Gastroesophageal sphincter (tissue), 3 donors: ENCODE measurements around the gene LENG1.

Source experiments
- EP300 ChIP-seq: sonication (generic); formaldehyde crosslinking; IDR thresholded peaks from one replicate; pipeline ENCODE4 v1.6.1; 2017; ENCODE audit warnings: antibody characterized with exemption, mild to moderate bottlenecking
- POLR2A ChIP-seq, 2 donors: fragments of 450-650 bp; IDR thresholded peaks; one replicate each; pipeline ENCODE4 v1.6.1; 2017; ENCODE audit warnings: antibody characterized with exemption in 2 of 2, mild to moderate bottlenecking in 2 of 2, moderate library complexity in 1 of 2
- TF ChIP-seq, protein P1 (sequence below), 4 experiments: fragments of 200-600 bp in 2 of 4; fragments of 450-650 bp in 2 of 4; sonication (generic) in 1 of 4; IDR thresholded peaks; one replicate each; pipeline ENCODE4 v1.5.1; 2017 to 2019; ENCODE audit warnings: antibody characterized with exemption in 4 of 4, mild to moderate bottlenecking in 2 of 4, moderate library complexity in 2 of 4

DNA sequence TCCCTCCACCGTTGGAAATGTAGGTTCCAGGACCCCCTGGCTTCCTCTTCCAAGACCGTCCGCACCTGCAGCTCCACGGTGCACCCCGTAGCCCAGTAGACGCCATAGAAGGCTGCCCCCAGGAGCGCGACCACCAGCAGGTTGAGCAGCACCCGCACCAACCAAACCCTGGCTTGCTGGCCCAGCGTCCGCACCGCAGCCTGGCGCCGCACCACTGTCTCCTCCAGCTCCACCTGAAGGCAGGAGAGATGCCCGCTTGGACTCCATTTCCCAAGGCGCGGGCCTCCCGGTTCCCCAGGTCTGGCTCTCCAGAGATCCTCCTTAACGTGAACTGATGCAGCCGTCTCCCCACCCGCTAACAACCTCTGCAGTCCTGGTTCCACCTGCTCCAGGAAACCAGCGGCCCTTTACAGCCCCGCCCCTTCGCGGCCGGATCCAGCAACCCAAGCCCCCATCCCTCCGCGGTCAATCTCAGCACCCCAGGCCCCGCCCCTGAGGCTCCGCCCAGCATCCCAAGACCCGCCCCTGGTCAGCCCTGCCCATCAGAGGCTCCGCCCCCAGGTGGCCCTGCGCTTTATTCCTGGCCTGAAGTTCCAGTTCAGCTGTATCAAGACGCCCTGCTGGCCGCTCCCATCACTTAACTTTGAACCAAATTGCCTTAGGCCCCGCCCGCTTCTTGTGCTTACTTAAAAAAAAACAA, 5.0 kb upstream of the LENG1 start:
- TF ChIP-seq, protein P1, sequence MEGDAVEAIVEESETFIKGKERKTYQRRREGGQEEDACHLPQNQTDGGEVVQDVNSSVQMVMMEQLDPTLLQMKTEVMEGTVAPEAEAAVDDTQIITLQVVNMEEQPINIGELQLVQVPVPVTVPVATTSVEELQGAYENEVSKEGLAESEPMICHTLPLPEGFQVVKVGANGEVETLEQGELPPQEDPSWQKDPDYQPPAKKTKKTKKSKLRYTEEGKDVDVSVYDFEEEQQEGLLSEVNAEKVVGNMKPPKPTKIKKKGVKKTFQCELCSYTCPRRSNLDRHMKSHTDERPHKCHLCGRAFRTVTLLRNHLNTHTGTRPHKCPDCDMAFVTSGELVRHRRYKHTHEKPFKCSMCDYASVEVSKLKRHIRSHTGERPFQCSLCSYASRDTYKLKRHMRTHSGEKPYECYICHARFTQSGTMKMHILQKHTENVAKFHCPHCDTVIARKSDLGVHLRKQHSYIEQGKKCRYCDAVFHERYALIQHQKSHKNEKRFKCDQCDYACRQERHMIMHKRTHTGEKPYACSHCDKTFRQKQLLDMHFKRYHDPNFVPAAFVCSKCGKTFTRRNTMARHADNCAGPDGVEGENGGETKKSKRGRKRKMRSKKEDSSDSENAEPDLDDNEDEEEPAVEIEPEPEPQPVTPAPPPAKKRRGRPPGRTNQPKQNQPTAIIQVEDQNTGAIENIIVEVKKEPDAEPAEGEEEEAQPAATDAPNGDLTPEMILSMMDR (IDR thresholded peaks at IDR 0.05), result no peak
- TF ChIP-seq POLR2A (IDR thresholded peaks at IDR 0.05) (no peak), EP300 (no peak)
